Right kidney (tissue), 1 donor: ENCODE results near the gene CPEB4.

Experiments
- DNase-seq: peaks from one replicate; pipeline ENCODE4 v3.0.0-alpha.2; 2016

Gene CPEB4

DNA sequence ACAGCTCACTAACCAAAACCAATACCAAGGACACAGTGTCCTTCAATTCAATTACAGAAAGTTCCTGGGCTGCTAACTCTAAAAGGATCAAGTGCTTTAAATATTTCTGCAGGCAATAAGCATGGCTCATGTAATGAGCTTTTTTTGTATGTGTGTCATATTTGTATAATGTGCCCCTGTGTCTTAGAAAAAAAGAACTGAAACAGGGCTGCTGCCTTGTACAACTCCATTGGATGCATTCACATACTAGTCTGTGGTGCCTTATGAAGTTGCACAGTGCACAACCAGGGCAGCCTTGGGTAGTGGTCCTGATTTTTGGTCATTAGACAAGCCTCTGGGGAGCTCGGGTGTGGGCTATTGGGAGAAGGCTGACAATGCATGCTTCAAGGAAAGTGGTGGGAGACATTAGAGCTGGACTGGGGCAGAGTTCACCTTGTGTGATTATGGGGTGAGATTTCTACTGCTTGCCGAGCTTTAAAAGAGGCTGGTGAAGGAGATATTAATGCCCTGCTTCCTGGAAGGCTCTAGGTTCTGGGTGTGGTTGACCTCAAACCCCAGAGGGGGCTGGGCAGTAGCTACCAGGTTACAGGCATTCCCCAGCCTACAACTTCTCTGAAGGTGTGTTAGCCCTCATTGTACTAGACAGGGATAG is 3.6 kb upstream of the CPEB4 start:
- DNase-seq: no peak

DNA sequence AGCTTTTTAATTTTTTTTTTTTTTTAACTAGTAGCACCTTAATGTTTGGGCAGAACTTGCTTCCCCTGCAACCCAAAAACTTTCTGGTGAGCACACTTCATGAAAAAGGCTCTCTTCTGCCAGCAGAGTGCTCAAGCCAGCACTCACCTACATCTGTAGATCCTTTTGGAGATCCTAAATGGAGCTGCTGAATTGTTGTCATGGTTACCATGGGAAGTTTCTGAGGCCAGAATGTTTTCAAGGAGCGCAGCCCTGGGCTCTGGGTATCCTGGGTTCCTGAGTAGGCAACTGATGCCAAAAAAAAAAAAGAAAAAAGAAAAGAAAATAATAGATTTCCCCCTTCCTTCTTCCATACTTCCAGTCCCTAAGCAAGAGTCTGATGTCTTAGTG is 3.1 kb upstream of the CPEB4 start:
- DNase-seq: no peak

- DNase-seq: no peak
Observed at GRCh38 chr5:173885475-173886010, 2.6 kb upstream of the CPEB4 start.

GRCh38 chr5:173886150-173886549 is 2.0 kb upstream of the CPEB4 start:
- DNase-seq: no peak

GRCh38 chr5:173888473-173889131 is 453 bp downstream of the CPEB4 start:
- DNase-seq: no peak

DNA sequence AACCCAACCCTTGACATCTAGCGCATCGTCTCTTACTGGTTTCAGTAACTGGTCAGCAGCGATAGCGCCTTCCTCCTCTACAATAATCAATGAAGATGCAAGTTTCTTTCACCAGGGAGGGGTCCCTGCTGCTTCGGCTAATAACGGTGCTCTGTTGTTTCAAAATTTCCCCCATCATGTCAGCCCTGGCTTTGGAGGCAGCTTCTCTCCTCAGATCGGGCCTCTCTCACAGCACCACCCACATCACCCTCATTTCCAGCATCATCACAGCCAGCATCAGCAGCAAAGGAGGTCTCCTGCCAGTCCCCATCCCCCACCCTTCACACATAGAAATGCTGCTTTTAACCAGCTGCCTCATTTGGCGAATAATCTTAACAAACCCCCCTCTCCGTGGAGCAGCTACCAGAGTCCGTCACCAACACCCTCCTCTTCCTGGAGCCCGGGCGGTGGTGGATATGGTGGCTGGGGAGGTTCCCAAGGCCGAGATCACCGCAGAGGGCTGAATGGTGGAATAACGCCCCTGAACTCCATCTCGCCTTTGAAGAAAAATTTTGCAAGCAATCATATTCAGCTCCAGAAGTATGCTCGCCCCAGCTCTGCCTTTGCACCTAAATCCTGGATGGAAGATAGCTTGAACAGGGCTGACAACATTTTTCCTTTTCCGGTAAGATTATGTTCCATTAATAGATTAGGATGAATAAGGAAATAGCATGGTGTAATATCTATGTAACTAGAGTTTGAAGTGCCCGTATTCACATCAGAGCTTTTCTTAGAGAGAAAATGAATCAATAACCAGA is 2.2 kb downstream of the CPEB4 start:
- DNase-seq: peak; percentile 28

DNA sequence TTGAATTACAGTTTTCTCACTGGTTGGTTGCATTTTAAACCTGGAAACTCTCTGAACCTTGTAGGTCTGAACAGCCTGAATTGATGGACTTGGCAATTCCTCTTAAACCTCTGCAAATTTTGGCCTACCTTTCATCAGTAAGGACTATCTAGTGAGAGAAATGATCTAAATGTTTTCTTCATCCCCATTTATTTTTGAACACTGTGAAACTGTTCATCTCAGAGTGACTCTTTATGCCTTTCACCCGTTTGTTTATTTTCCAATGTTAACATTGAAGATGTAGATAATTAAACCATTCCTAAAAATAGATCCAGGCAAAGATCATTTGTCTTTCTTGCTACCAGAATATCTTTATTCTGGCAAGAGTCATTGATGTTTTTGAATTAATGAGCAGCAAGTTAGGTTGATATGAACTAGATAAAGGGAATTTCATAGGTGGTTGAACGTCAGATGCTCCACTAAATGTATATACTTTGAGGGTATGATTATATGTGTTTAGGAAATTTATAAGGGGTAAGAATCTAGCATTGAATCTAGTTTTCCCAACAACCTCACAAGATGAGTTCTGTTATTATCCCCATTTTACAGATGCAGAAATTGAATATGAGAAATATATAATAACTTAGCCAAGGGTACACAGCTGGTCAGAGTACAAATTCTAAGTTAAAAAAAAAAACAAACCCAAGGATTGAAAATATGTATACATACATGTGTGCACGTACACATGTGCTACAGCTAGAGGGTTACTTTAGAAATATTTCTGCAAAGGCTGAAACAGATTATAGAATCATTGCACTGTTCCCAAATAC is 3.4 kb downstream of the CPEB4 start:
- DNase-seq: no peak

DNA sequence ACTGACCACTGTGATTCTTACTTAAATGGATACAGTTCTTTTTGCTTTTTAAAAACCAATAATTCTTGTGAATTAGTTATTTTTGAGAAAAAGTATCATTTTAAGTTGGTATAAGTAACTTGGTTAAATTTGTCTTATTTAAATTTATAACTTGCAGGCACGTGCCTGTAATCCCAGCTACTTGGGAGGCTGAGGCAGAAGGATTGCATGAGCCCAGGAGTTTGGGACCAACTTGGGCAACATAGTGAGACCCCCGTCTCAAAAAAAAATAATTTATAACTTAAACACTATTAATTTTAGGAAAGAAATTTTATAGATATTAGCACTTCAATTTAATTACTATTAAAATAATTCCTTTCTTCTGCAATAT is 5.0 kb downstream of the CPEB4 start:
- no peak for DNase-seq

- no peak for DNase-seq
Observed at GRCh38 chr5:173895401-173896165, 7.4 kb downstream of the CPEB4 start.

DNA sequence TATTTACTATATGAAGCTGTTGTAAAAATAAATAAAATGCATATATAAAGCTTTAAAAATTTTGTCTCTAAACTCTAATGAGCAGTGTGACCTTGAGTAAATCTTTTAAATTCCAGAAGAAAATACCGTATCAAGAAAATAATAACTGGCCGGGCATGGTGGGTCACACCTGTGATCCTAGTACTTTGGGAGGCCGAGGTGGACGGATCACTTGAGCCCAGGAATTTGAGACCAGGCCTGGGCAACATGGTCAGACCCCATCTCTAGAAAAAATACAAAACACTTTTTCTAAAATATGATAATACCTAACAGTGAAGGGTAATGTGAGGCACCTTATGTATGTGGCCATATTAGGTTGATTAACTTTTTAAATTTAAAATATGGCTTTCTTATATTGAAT is 8.5 kb downstream of the CPEB4 start:
- DNase-seq: no peak

DNA sequence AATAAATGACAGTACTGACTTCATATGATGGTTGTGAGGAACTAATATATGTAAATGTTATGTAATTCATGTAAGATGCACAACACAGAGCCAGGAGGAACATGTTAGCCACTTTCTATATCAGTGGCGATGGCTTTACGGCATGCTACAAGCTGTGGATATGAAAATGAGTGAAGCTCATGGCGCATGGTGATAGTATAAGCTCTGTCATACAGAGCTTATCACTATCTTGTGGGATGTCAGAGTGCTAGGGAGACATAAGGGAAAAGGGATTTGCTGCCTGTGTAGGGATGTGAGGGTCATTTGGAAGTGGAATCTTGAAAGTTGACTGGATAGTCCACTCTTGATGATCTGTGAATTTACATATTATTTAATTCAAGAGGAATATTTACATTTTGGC is 13.6 kb downstream of the CPEB4 start:
- DNase-seq: no peak

DNA sequence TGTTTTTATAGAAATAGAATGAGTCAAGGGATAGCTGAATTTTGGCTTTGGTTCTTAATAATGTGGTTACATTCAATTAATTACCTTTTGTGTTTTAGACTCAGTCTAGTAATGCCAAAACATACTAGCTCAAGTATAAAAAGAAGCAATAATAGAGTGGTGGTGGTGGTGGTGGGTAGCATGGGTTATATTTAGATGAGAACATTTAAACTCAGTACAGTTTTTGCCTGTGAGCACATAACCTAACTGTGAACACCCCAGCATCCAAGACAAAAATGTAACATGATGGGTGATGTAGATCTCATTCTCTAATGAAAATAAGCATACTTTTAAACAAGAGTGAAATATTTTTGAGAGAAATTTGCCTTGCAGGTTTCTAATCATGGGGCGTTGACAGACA is 14.2 kb downstream of the CPEB4 start:
- no peak for DNase-seq

- no peak for DNase-seq
Observed at GRCh38 chr5:173902743-173903142, 14.6 kb downstream of the CPEB4 start.

DNA sequence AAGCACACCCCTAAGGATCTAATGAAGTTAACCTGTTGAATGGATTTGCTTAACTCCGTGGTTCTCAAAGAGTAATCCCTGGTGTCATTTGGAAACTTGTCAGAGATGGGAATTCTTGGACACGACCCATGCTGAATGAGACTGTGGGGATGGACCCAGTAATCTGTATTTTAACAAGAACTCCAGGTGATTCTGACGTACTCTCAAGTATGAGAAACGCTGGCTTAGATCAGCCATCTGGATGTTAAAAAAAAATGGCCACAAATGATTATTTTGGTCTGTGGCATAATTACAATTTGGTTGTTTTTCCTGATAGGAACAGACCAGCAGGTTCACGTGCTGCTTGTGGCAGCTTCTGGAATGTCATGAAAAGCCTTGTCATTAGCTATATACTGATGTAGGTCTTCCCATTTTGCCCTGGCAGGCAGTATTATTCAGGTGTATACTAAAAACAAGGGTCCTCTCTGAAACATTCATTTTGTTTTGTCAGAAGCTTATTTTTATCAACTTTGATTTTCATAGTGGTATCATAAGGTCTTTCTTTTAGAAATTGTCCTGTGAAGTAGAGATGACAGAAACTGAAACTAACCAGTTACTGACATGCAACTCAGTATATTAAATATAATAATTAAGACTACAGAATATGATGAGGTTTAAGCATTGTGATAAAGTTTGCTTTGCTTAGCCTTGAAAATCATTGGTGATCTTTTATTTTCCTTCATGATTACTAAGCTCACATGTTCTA is 15.4 kb downstream of the CPEB4 start:
- no peak for DNase-seq

DNA sequence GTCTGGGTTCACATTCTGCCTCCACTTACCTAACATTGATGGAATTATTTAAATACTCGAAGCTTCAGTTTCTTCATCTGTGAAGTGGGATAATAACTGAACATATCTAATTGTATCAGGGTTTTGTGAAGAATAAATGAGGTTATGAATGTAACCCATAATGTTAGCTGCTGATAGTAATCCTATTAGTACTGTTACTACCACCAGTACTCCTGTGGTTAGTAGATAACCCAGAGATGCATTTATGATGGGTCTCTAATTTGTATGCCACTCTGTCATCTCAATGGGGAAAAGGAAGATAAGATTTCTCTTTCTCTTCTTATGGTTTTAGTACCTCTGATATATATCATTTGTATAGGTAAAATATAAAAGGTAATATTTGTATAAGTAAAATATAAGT is 16.0 kb downstream of the CPEB4 start:
- DNase-seq: no peak

DNA sequence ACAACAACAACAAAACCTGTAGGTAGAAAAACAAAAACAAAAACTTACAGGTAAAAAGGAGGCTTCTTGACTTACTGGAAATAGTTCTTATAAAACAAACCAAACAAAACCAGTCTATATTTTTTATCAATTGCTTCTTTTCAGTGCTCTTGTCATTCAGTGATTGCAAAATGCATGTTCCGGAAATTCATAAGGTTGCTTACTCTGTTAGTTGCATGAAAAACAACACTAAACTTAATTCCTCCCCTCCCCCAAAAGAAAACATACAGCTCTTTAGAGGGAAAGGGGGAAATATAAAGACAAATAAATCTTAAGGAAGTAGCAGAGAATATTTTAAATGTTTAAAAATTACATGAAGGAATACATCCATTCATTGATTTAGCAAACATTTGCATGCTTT is 19.1 kb downstream of the CPEB4 start:
- DNase-seq: no peak

- DNase-seq: no peak
Observed at GRCh38 chr5:173907686-173908371, 19.7 kb downstream of the CPEB4 start.

DNA sequence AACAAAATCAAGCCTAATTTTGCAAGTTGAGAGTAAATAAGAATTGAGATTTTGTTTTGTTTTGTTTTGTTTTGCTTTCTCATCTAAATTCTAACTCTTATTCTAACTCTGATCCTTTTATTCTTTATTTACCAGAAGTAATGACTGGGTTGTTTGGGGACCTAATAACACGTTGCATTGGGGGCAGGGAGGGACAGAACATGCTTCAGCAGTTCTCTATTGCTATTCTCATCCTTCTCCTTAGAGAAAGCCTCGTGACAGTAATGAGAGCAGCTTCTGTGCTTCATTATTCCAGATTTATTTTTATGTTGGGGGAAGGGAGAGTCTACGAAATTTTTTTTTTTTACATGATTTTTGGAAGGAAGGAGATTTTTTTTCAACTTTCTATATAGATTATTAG is 21.1 kb downstream of the CPEB4 start:
- no peak for DNase-seq

- DNase-seq: no peak
Observed at GRCh38 chr5:173910215-173910614, 22.1 kb downstream of the CPEB4 start.

- DNase-seq: no peak
Observed at GRCh38 chr5:173911623-173912022, 23.5 kb downstream of the CPEB4 start.
